GM18870 (cell line): ENCODE results near the gene NKD1.

ENCODE experiments used
- ATAC-seq: cut with Tn5 transposase; IDR thresholded peaks from one replicate; pipeline ENCODE4 v1.9.1; 2021; ENCODE audit warnings: moderate library complexity; ENCODE audit not compliant: unreplicated experiment

The NKD1 gene

DNA sequence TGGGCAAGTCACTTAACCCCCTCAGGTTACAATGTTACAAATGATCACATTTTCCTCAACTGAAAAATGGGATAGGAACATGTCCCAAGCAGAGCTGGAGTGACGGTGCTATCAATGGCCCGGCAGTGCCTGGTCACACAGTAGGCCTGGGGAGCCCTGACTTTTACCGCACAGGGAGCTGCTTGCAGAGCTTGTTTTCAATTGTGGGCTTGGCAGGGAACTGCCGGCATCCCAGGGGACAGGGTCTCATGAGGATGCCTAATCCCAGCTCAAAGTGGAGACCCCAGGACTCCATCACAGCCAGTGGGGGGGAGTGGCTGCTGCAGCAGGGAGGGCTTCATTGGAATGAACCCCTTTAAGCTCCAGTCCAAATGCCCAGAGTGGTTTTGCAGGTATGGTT lies 121.5 kb downstream of the NKD1 start:
- no peak for ATAC-seq

DNA sequence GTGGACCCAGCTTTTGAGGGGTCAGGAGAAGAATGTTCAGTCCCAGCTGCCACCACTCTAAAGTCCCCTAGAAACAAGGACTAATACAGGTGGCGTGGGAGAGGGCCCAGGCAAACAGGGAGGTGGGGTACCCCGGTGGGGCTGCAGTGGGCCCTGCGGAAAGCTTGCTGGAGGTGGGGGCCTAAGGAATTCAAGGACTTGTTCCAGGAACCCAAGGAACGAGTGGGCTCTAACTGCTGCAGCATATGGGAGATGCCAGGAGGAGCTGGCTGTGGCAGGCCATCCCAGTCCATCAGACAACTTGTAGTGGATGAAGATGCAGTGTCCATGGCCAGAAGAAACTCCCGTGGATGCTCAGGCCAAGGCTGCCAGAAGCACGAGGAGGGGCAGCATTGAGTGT lies 122.3 kb downstream of the NKD1 start:
- ATAC-seq: no peak

- no peak for ATAC-seq
Observed at GRCh38 chr16:50671644-50672260, 123.6 kb downstream of the NKD1 start.

- no peak for ATAC-seq
Observed at GRCh38 chr16:50673496-50674275, 125.5 kb downstream of the NKD1 start.

GRCh38 chr16:50674831-50675230 lies 126.6 kb downstream of the NKD1 start:
- no peak for ATAC-seq

- ATAC-seq: no peak
Observed at GRCh38 chr16:50675686-50676610, 127.8 kb downstream of the NKD1 start.

GRCh38 chr16:50676684-50677225 lies 128.6 kb downstream of the NKD1 start:
- no peak for ATAC-seq

GRCh38 chr16:50677351-50677750 lies 129.2 kb downstream of the NKD1 start:
- ATAC-seq: no peak

DNA sequence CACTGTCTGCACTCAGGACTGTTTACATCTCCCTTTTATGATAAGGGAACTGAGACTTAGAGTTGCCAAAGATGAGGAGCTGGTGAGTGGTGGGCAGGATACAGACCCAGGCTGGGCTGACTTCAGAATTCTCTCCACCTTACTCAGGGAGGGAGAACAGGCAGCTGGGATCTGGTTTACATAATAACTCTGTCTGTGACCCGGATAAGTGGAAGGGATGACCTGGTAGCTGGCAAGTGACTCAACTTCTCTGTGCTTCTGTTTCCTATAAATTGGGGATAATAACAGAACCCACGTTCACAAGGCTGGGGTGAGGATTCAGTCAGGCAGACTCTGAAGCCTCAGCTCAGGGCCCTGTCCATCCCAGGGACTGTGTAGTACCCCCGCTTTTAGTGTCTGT lies 130.3 kb downstream of the NKD1 start:
- ATAC-seq: no peak

DNA sequence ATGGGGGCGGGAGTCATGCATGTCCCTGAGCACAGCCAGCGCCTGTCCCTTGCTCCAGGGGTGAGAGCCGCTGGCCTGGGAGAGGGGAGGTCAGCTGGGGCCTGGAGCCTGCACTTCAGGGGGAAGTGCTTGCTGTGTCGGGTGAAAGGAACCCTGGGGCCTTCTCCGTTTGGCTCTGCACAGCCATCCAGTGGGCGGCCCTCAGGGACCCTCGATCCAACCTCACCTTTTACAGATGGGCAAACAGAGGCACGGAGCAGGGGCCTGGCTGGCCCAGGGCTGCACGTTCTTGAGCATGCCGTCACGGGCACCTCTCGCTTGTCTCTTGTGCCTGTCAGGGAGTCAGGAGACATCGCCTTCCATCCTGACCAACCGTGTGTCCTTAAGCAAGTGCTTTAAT lies 131.1 kb downstream of the NKD1 start:
- ATAC-seq: no peak

DNA sequence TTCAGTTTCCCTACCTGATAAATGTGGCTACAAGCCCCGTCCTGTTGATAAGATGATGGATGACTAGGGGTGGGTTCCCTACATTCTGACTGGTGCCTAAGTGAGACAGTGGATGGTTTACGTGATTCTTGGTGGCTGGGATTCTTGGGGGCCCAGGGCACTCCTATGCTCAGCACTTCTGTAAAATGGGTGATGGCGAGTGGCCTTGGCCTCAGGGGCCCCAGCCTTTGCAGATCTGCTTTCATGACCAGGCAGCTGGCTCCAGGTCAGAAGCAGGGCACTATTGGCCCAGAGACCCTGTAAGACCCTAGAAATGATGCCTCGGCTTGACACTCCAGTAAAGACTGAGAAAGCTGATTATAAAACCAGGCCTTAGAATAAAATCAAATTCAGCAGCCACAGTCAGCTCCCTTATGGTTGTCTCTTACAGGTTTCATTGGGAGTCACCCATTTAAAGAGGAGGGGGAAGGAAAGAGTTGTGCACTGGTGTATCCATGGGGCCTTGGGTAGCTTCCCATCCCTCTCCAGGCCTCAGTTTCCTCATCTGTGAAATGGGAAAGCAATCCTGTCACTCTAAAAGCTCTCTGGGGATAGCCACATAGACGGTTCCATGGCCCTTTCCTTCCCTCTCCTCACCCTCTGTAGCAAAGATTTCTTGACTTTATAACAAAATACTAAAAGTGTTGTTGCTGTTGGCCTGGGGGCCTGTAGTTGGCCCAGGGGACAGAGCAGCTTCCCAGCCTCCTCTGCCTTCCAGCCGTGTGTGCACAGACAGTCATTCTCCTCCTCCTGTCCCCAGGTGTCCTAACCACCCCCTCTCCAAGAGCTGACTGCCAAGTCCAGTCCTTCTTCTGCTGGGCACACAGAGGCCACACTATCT lies 131.7 kb downstream of the NKD1 start:
- no peak for ATAC-seq

DNA sequence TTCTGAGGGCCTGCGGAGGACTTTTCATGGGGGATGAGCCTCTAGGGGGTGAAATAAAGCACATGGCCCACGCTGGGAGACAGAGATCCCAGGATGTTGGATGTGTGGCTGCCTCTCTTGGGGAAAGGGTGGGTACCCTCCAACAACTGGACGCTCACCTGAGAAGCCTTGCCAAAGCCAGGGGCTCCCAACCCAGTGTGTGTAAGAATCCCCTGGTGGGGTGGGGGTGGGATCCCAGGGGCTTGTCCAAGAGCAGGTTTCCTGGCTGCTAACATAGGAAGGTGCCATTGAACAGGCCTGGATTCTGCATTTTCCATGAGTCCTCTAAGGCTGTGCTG lies 132.3 kb downstream of the NKD1 start:
- no peak for ATAC-seq

- ATAC-seq: peak; percentile 48
Observed at GRCh38 chr16:50681021-50681885, 133.1 kb downstream of the NKD1 start, which contains the start of gene SNX20. Gene SNX20, minus strand, starts transcription at chr16:50681312. Its CDS starts 3,786 bp downstream, at chr16:50677526.

DNA sequence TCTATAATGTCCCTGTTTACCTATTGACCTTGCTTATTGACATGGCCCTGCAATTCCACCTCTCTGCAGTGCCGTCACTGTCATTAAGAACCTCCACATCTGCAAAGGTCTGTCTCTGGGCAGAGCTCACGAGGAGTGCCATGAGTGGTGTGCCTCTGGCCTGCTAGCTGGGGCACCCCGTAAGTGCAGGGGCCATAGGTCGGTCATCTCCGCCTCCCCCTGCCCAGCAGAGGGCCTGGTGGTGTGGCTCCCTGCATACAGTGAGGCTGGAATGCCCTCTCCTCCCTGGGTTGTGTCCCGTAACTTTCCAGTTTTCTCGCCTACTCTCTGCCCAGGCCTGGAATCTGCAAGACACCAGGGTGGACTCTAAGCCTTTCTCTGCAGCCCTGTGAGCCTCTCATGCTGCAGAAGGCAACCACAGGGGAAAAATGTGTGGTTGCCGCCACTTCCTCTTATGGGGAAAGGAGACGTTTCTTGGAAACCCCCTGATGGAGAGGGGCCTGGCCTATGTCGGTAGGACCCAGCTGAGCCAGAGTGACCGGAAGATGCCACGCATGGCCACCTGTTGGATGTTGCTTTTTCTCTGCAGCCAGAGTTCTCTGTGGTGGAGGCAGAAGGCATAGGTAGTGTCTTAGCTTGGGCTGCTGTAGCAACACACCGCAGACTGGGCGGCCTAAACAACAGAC lies 135.6 kb downstream of the NKD1 start:
- ATAC-seq: peak; percentile 60

DNA sequence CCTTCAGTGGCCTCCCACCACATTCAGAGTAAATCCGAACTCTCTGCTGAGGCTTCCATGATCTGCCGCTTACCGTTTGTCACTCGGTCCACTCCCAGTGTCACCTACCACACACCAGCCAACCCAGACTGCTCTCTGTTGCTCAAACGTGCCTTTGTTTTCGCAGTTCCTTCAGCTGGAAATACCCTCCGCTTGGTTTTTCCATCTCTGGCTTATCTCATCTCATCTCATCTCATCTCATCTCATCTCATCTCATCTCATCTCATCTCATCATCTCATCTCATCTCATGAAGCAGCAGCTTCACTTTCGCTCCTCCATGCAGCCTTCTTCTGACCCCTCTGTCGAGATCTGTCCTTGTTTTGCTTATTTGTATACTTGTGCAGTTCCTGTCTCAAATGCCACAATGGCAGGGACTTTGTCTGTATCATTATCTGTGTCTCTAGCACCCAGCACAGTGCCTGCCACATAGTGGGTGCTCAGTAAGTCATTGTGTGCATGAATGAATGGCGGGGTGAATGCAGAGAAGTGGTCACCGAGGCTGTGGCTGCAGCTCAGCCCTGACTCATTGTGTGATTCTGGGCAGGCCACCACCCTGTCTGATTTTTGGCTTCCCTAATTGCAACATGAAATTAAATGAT lies 136.7 kb downstream of the NKD1 start:
- no peak for ATAC-seq

- no peak for ATAC-seq
Observed at GRCh38 chr16:50685462-50686063, 137.4 kb downstream of the NKD1 start.

GRCh38 chr16:50688083-50688482 lies 139.9 kb downstream of the NKD1 start:
- ATAC-seq: no peak

- ATAC-seq: no peak
Observed at GRCh38 chr16:50688867-50689266, 140.7 kb downstream of the NKD1 start.
